ENCODE data around the gene COMMD9.
A peak's percentile ranks its signal among the peaks of the same experiment; 100 is the strongest.

The COMMD9 gene

DNA sequence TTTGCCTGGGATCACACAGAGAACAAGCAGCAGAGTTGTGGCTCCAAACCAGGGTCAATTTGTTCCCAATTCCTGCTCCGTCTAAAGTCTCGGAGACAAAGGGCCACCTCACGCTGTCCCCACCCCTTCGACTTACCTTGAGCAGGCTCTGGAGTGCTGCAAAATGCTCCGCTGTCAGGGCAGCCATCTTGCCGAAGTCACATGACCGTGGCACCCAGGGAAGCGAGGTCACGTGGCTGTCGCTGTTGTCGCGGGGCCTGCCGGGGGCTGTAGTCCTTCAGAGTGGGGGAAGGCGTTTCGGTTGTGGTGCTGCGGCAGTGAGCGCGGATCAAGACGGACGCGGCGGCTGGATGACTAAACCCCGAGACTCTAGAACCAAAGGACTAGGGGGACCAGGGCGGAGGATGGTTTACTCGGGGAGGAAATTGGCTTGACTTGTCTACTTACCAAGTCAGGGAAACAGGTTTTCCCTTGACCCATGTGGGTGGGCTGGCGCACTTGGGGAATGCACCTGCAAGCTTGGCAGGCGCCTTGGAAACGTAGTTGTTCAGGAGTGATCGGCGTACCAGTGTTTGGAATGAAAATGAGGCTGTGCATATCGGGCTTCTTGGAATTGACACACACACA is at the start of gene COMMD9:
Gene COMMD9 (minus strand): TSS at position 199 of the 627 bp plus-strand sequence. CDS start 12 bp downstream, at position 187.
- peak; percentile 95 for DNase-seq

DNA sequence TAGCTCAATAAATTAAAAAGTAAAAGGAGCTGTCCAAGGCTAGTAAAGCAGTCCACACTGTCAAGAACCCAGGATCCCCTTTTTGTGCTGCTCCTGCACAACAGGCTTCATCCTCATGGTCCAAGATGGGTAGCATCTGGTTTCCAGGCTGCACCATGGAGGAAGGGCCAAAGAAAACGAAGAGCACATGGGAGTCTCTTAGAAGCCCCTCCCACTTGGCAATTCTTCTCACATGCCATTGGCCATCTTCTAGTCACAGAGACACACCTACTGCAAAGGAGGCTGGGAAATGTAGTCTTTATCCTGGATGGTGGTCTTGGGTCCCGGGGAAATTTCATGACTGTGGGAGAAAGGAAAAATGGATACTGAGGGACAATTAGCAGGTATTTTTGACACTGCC is 44.7 kb upstream of the COMMD9 start:
- DNase-seq = no peak

GRCh38 chr11:36333468-36333867 is 44.2 kb upstream of the COMMD9 start:
- DNase-seq = no peak

DNA sequence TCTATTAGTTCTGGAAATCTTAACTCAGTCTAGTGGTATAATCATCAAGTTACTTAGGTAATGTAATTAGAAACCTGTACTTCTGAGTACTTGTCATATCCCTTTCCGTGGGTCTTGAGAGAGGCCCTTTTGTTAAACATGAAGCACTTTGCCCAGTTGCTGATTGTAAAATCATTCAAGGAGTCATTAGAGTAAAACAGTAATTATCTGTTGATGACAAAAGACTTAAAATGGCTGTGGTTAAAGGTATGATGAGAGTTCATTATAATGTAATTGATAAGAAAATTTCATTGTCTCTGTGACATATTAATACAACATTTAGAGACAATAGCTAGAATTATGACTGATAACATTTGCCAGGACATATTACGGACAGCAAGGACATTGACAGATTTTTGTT is 41.2 kb upstream of the COMMD9 start:
- DNase-seq = no peak

DNA sequence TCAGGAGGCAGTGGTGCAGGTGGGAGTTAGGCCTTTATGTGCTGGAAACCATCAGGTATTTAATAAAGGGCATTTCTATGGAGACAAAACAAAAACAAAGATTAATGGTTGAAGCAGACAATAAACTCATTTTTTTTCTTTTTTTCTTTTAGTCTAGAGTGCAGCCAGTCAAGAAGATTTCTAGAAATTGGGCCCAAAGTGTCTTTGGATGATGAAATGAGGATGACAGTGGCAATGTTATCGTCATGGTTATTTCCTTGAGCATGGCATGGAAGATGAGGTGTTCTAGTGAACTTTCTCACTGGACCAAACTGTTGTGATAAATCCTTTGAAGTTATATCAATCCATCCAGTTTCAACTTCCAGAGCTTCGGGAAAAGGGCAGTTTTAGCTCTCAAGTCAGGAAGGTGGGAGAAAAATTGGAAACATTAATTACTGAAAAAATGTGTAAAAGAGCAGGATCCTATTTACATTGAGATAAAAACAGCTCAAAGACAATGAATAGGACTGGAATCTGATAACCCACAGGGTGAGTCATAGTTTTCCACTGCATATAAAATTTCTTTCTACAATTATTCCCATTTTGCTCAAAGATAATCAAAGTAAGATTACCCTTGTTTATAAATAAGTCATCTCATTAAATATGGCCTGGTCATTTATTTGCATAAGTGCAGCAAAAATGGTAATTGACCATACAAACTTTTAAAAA is 39.9 kb upstream of the COMMD9 start:
- no peak for DNase-seq

DNA sequence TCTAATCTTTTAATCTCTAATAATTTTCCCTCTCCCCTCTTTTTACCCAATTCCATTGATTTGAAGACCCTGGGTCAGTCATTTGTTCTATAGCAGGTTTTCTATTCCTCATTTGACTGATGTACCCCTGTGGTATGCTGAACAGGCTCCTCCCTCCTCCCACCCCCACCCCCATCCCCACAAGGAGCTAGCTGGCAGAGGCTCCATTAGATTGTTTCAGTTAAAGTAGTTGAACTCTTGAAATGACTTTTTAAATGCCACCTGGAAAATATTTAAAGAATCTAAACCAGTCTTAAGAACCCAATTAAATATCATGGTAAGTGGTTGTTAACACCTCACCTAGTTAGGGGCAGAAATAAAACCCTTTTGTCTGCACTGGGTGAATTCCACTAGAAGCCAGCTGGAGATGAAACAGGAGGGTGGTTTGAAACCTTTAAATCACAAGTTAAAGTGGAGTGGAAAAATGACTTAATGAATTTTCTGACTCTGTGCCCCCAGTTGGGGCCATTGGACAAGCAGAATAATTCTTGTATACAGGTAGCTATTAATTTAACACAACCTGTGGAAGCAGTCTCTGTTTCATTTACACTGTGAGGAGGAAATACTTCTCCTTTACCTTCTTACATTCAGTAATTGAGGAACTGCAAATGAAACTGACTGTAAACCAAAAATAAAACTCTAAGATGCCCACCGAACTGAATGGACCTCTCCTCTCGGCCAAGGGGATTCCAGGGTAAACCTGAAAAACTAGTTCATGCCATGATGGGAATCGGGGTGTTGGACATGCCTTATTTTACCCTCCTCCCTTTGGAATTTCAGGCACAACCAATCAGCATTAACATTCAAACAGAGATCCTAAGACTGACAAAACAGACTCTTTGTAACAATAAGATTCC is 37.5 kb upstream of the COMMD9 start:
- DNase-seq = no peak

- peak; percentile 60 for DNase-seq
These were observed 36.2 kb upstream of the COMMD9 start for GRCh38 chr11:36325403-36325802.

GRCh38 chr11:36324956-36325355 is 35.7 kb upstream of the COMMD9 start:
- peak; percentile 60 for DNase-seq

DNA sequence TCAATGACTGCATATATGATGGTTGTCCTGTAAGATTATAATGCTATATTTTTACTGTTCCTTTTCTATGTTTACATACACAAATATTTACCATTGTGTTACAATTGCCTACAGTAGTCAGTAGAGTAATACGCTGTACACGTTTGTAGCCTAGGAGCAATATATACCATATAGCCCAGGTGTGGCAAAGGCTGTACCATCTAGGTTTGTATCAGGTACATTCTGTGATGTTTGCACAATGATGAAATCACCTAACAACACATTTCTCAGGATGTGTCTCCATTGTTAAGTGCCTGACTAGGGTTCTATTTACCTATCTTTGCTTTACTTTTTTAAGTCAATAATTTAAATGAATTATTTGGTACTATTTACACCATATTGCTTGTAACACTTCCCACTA is 28.8 kb upstream of the COMMD9 start:
- no peak for DNase-seq

- no peak for DNase-seq
These were observed 26.8 kb upstream of the COMMD9 start for GRCh38 chr11:36316049-36316448.

GRCh38 chr11:36314434-36314767 is 25.2 kb upstream of the COMMD9 start:
- no peak for DNase-seq

- no peak for DNase-seq
These were observed 24.7 kb upstream of the COMMD9 start for GRCh38 chr11:36313750-36314433.

GRCh38 chr11:36312611-36313472 is 23.6 kb upstream of the COMMD9 start:
- DNase-seq = no peak

GRCh38 chr11:36311926-36312595 is 22.8 kb upstream of the COMMD9 start:
- DNase-seq = no peak

GRCh38 chr11:36309779-36310178 is 20.6 kb upstream of the COMMD9 start:
- DNase-seq = no peak

GRCh38 chr11:36308577-36308976 is 19.4 kb upstream of the COMMD9 start:
- DNase-seq = no peak

DNA sequence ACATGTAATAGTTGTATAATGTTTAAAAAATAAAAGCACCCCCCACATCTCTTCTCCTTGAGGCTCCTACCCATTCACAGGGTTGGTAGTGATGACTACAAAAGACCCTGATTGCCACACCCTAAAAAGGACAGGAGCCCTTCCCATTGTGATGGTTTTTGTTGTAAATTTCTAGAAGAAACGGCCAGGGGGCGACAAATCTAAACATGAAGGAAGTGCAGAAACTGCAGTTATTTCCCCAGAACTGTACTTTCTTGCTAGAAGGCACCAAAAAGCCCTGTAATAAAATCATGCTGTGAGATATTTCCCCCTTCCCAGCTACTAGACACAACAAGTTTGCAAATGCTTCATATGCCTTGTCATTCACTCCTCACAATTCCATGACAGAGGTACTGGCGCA is 17.7 kb upstream of the COMMD9 start:
- DNase-seq = peak; percentile 8

GRCh38 chr11:36305047-36305446 is 15.8 kb upstream of the COMMD9 start:
- DNase-seq = no peak

DNA sequence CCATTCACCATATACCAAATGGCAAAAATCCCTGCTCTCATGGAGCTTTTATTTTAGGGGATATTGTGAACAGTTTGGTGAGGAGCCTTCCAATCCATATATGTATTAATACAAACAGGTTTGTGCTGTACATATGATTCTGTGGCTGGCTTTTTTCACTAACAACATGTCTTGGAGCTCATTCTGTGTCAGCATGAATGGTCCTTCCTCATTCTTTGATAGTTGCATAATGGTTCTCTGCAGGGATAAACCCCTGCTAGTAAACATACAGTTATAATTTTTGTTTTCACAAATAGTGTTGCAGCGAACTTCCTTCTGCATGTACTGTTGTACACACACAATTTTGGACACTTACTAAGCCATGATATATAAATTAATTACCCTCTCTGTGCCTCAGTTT is 15.1 kb upstream of the COMMD9 start:
- DNase-seq = no peak

DNA sequence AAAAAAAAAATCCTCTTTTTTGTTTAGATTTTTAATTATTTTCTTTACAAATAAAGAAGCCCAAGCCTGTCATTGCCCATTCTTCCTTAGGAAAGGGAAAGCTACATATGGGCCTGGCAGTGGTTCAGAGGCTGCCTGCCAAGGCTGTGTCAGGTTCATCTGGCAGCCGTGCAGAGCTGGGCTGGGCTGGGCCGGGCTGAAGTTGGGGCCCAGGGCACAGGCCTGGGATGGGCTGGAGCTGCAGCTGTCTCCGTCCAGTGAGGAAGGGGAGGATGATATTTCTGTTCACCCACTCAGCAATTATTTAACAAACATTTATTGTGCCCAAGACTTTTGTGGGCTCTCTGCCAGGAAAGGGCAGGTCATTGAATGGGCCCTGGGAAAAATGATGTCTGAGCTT is 11.4 kb upstream of the COMMD9 start:
- DNase-seq = no peak

DNA sequence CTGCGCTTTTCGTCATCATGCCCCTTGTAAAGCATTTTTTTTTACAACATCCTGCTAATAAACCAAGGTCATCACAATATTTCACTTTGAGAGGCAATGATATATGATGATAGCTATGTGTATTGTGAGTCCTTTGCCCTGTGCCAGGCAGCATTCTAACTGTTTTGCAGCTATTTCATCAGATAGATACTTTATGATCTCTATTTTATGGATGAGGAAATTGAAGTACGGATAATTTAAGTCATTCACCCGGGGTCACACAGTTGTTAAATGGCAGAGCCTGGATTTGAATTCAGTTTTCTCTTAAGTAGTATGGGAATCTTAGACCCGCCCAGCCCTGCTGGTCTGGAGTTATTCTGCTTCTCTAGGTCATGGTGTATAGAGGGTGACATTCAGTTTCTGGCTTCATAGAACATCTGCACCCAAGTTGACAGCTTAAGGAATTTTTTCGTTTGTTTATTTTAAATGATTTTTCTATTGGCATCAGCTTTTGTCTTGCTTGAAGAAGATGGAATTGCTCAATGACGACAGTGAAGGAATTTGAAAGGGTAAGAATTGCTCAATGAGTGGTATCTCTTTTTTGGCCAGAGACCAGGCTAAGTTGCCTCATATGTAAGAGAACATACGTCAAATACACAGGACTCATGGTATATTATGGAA is 7.8 kb upstream of the COMMD9 start:
- no peak for DNase-seq
